HepG2 (cell line): ENCODE measurements around the gene EI24. TPM values are rescaled to one million over a fixed set of nuclear protein-coding genes. Genes with fewer than 3 reads are reported as not detected.
A peak's percentile ranks its signal among the peaks of the same experiment; 100 is the strongest.

Source experiments
- ATAD3A ChIP-seq: sonication (generic); formaldehyde crosslinking; IDR thresholded peaks from 2 replicates; pipeline ENCODE4 v1.4.0; 2020; ENCODE audit warnings: missing genetic modification reagents
- ATF5 ChIP-seq: sonication (generic); formaldehyde crosslinking; IDR thresholded peaks from 2 replicates; pipeline ENCODE4 v1.4.0; 2020; ENCODE audit warnings: mild to moderate bottlenecking, low read depth, missing genetic modification reagents
- CREBL2 ChIP-seq: sonication (generic); formaldehyde crosslinking; IDR thresholded peaks from 2 replicates; pipeline ENCODE4 v1.8.1; 2023; ENCODE audit warnings: missing genetic modification reagents, mild to moderate bottlenecking, borderline replicate concordance
- DZIP1 ChIP-seq: sonication (generic); formaldehyde crosslinking; IDR thresholded peaks from 2 replicates; pipeline ENCODE4 v1.5.0; 2020; ENCODE audit warnings: mild to moderate bottlenecking, missing genetic modification reagents
- GPN1 ChIP-seq: sonication (generic); formaldehyde crosslinking; IDR thresholded peaks from 2 replicates; pipeline ENCODE4 v1.5.1; 2020; ENCODE audit warnings: missing genetic modification reagents, borderline replicate concordance
- HMG20A ChIP-seq: IDR thresholded peaks from 2 replicates; pipeline ENCODE4 v1.6.1; 2016; ENCODE audit warnings: borderline replicate concordance
- HNRNPH1 ChIP-seq: fragments of 200-400 bp; formaldehyde crosslinking; optimal IDR thresholded peaks from 2 replicates; pipeline ENCODE3; 2017; ENCODE audit warnings: mild to moderate bottlenecking, low read depth, low read length
- IKZF1 ChIP-seq: fragments of 450-650 bp; IDR thresholded peaks from 2 replicates; pipeline ENCODE4 v1.7.1; 2016
- KAT2B ChIP-seq: fragments of 150-350 bp; IDR thresholded peaks from 2 replicates; pipeline ENCODE4 v1.6.1; 2014; ENCODE audit warnings: low read depth, low read length, borderline replicate concordance
- KLF13 ChIP-seq: sonication (generic); formaldehyde crosslinking; IDR thresholded peaks from 2 replicates; pipeline ENCODE4 v1.4.0; 2020; ENCODE audit warnings: mild to moderate bottlenecking, missing genetic modification reagents
- LRRFIP1 ChIP-seq: sonication (generic); formaldehyde crosslinking; conservative IDR thresholded peaks from 2 replicates; pipeline ENCODE4 v1.4.0; 2020; ENCODE audit warnings: missing genetic modification reagents
- ONECUT2 ChIP-seq: sonication (generic); formaldehyde crosslinking; IDR thresholded peaks from 2 replicates; pipeline ENCODE4 v1.4.0; 2020; ENCODE audit warnings: missing genetic modification reagents
- SMARCC2 ChIP-seq: fragments of 450-650 bp; IDR thresholded peaks from 2 replicates; pipeline ENCODE4 v1.6.1; 2017; ENCODE audit warnings: antibody characterized with exemption, mild to moderate bottlenecking
- SNAPC5 ChIP-seq: sonication (generic); formaldehyde crosslinking; IDR thresholded peaks from 2 replicates; pipeline ENCODE4 v1.8.1; 2023; ENCODE audit warnings: mild to moderate bottlenecking, missing genetic modification reagents, borderline replicate concordance
- TEAD3 ChIP-seq: optimal IDR thresholded peaks from 2 replicates; pipeline ENCODE3; 2016; ENCODE audit warnings: borderline replicate concordance
- ZMAT5 ChIP-seq: sonication (generic); formaldehyde crosslinking; IDR thresholded peaks from 2 replicates; pipeline ENCODE4 v1.5.0; 2020; ENCODE audit warnings: mild to moderate bottlenecking, low read depth, missing genetic modification reagents, borderline replicate concordance
- ZNF235 ChIP-seq: sonication (generic); formaldehyde crosslinking; IDR thresholded peaks from 2 replicates; pipeline ENCODE4 v1.8.1; 2023; ENCODE audit warnings: mild to moderate bottlenecking, missing genetic modification reagents, borderline replicate concordance
- ZNF580 ChIP-seq: IDR thresholded peaks from 2 replicates; pipeline ENCODE4 v1.6.1; 2016; ENCODE audit warnings: low read depth, borderline replicate concordance
- ZNF713 ChIP-seq: sonication (generic); formaldehyde crosslinking; IDR thresholded peaks from 2 replicates; pipeline ENCODE4 v1.4.0; 2020; ENCODE audit warnings: mild to moderate bottlenecking, missing genetic modification reagents
- ZNF777 ChIP-seq: sonication (generic); formaldehyde crosslinking; IDR thresholded peaks from 2 replicates; pipeline ENCODE4 v1.4.0; 2020; ENCODE audit warnings: missing genetic modification reagents
- polyA plus RNA-seq, 8 experiments: library from polyadenylated mRNA; depleted of rRNA in 3 of 8; stranded (reverse) in 7 of 8; unstranded in 1 of 8; fragments of >200 nt; fragmentation: Illumina TruSeq in 4 of 8; extraction: Trizol in 4 of 8; gene quantifications; 2 replicates each; pipeline versions ENCODE4 v1.2.1 to v1.2.3, GENCODE V29; 2011 to 2016; ENCODE audit warnings: low read depth in 4 of 8, missing spikeins in 1 of 8, mixed read lengths in 1 of 8; ENCODE audit not compliant: insufficient read depth in 1 of 8
- total RNA-seq, 5 experiments: library from RNA; depleted of rRNA; stranded (reverse); fragments of >200 nt; fragmentation: Illumina TruSeq; extraction: Trizol; gene quantifications; 2 replicates each; pipeline ENCODE4 v1.2.3, GENCODE V29; 2016; ENCODE audit warnings: low read depth in 1 of 5

Gene EI24
- total and polyA plus RNA-seq, 2 of the 13 experiments (the other 11 are each of a cell fraction or from before 2014, with no cell fraction given): 84.7 to 126 TPM

GRCh38 chr11:125568970-125569914 lies at the start of gene EI24 (continued):
- no peak for TF ChIP-seq DZIP1 (CRISPR knock-in tag)
- no peak for TF ChIP-seq ONECUT2 (CRISPR knock-in tag)
- TF ChIP-seq KAT2B: no peak
- TF ChIP-seq HNRNPH1: no peak
- TF ChIP-seq CREBL2 (CRISPR knock-in tag): no peak
- TF ChIP-seq SMARCC2: no peak
- TF ChIP-seq GPN1 (CRISPR knock-in tag): no peak
- no peak for TF ChIP-seq IKZF1
- no peak for TF ChIP-seq LRRFIP1 (CRISPR knock-in tag)
- no peak for TF ChIP-seq SNAPC5 (CRISPR knock-in tag)
- TF ChIP-seq TEAD3 (CRISPR knock-in tag): no peak
- no peak for TF ChIP-seq ZNF713 (CRISPR knock-in tag)
- no peak for TF ChIP-seq HMG20A (CRISPR knock-in tag)
- TF ChIP-seq KLF13: no peak
- peak; percentile 26; the same call in 1 of the 2 replicates for TF ChIP-seq ZNF777 (CRISPR knock-in tag)
- no peak for TF ChIP-seq ATAD3A
- no peak for TF ChIP-seq ZNF580 (CRISPR knock-in tag)
- TF ChIP-seq ZMAT5 (CRISPR knock-in tag): no peak
- peak; percentile 82; the same call in 1 of the 2 replicates for TF ChIP-seq ZNF235 (CRISPR knock-in tag)
- no peak for TF ChIP-seq ATF5 (CRISPR knock-in tag)
